NCI-H1092 treated with DMSO at 0.1 percent for 48 hours (cell line): ENCODE results near the gene TPGS2.
"Not testable (repeated sequence)": the region's sequence is repeated elsewhere in the genome, so short reads cannot be mapped to it uniquely, and the experiment has no call there.

ENCODE experiments used
- DNase-seq: peaks from one replicate; lab custom pipeline; 2025; lab: John Stamatoyannopoulos, UW

TPGS2 gene

GRCh38 chr18:36772241-36772723, 56.5 kb downstream of the TPGS2 start:
- no peak for DNase-seq

- DNase-seq: no peak
Measured at GRCh38 chr18:36771245-36771644, 57.6 kb downstream of the TPGS2 start.

GRCh38 chr18:36770315-36770946, 58.4 kb downstream of the TPGS2 start:
- DNase-seq: no peak

- DNase-seq: no peak
Measured at GRCh38 chr18:36769611-36770314, 59.0 kb downstream of the TPGS2 start.

- DNase-seq: no peak
Measured at GRCh38 chr18:36769172-36769571, 59.6 kb downstream of the TPGS2 start.

- no peak for DNase-seq
Measured at GRCh38 chr18:36766836-36767235, 62.0 kb downstream of the TPGS2 start.

- DNase-seq: not testable (repeated sequence)
Measured at GRCh38 chr18:36762965-36763364, 65.8 kb downstream of the TPGS2 start.

- DNase-seq: no peak
Measured at GRCh38 chr18:36762074-36762473, 66.7 kb downstream of the TPGS2 start.

GRCh38 chr18:36761186-36761698, 67.6 kb downstream of the TPGS2 start:
- DNase-seq: no peak

GRCh38 chr18:36760598-36760997, 68.2 kb downstream of the TPGS2 start:
- DNase-seq: no peak

GRCh38 chr18:36759167-36759776, 69.5 kb downstream of the TPGS2 start:
- no peak for DNase-seq

GRCh38 chr18:36758623-36759022, 70.2 kb downstream of the TPGS2 start:
- no peak for DNase-seq

- DNase-seq: no peak
Measured at GRCh38 chr18:36757991-36758390, 70.8 kb downstream of the TPGS2 start.

GRCh38 chr18:36757081-36757480, 71.7 kb downstream of the TPGS2 start:
- DNase-seq: peak; percentile 39

GRCh38 chr18:36756242-36756641, 72.6 kb downstream of the TPGS2 start:
- DNase-seq: no peak

GRCh38 chr18:36752929-36753865, 75.6 kb downstream of the TPGS2 start:
- DNase-seq: no peak

- DNase-seq: no peak
Measured at GRCh38 chr18:36745219-36745975, 83.4 kb downstream of the TPGS2 start.

GRCh38 chr18:36744261-36744876, 84.4 kb downstream of the TPGS2 start:
- no peak for DNase-seq
